Effector CD8-positive, alpha-beta T cell (primary cell): ENCODE measurements around the gene NPL.

ENCODE experiments used
- DNase-seq: peaks from one replicate; lab custom pipeline; 2025; lab: John Stamatoyannopoulos, UW

NPL gene

GRCh38 chr1:182867861-182868260 lies 78.3 kb downstream of the NPL start:
- DNase-seq, result no peak

GRCh38 chr1:182869241-182869666 lies 79.7 kb downstream of the NPL start:
- DNase-seq, result peak; percentile 13

GRCh38 chr1:182872881-182873280 lies 83.3 kb downstream of the NPL start:
- no peak for DNase-seq

- DNase-seq, result no peak
These were observed 86.3 kb downstream of the NPL start for GRCh38 chr1:182875889-182876288.

GRCh38 chr1:182877331-182877730 lies 87.8 kb downstream of the NPL start:
- DNase-seq, result no peak

- DNase-seq, result no peak
These were observed 88.3 kb downstream of the NPL start for GRCh38 chr1:182877842-182878241.
